Neutrophil (primary cell): Measurements from ENCODE around the gene SLC51B.

ENCODE experiments used
- H3K27ac ChIP-seq: fragments of 200-600 bp; sonication (generic); 2 replicates; pipeline ENCODE4 v1.5.1; 2016; ENCODE audit warnings: mild to moderate bottlenecking, moderate library complexity
- H3K27me3 ChIP-seq: fragments of 200-600 bp; sonication (generic); 2 replicates; pipeline ENCODE4 v1.6.0; 2016; ENCODE audit warnings: mild to moderate bottlenecking
- H3K36me3 ChIP-seq: fragments of 200-600 bp; sonication (generic); 2 replicates; pipeline ENCODE4 v1.5.1; 2017
- H3K4me1 ChIP-seq, 2 experiments: fragments of 200-600 bp in 1 of 2; sonication (generic) in 1 of 2; 1 replicate in 1 of 2; 2 replicates in 1 of 2; pipeline versions ENCODE4 v1.5.1 to v1.6.1; 2013 to 2016; ENCODE audit warnings: low read depth in 1 of 2, low read length in 1 of 2, mild to moderate bottlenecking in 1 of 2, moderate library complexity in 1 of 2; ENCODE audit not compliant: control insufficient read depth in 1 of 2, insufficient read depth in 1 of 2
- H3K4me3 ChIP-seq, 2 experiments: fragments of 200-600 bp in 1 of 2; sonication (generic) in 1 of 2; 1 replicate in 1 of 2; 2 replicates in 1 of 2; pipeline ENCODE4 v1.5.1; 2013 to 2016; ENCODE audit warnings: low read depth in 1 of 2, low read length in 1 of 2, mild to moderate bottlenecking in 1 of 2, moderate library complexity in 1 of 2
- H3K9me3 ChIP-seq: fragments of 200-600 bp; sonication (generic); 2 replicates; pipeline ENCODE4 v1.5.1; 2016
- TF ChIP-seq, protein P1 (sequence below): fragments of 200-600 bp; sonication (generic); IDR thresholded peaks from 2 replicates; pipeline ENCODE4 v1.5.1; 2016; ENCODE audit warnings: antibody characterized with exemption

The SLC51B gene

DNA sequence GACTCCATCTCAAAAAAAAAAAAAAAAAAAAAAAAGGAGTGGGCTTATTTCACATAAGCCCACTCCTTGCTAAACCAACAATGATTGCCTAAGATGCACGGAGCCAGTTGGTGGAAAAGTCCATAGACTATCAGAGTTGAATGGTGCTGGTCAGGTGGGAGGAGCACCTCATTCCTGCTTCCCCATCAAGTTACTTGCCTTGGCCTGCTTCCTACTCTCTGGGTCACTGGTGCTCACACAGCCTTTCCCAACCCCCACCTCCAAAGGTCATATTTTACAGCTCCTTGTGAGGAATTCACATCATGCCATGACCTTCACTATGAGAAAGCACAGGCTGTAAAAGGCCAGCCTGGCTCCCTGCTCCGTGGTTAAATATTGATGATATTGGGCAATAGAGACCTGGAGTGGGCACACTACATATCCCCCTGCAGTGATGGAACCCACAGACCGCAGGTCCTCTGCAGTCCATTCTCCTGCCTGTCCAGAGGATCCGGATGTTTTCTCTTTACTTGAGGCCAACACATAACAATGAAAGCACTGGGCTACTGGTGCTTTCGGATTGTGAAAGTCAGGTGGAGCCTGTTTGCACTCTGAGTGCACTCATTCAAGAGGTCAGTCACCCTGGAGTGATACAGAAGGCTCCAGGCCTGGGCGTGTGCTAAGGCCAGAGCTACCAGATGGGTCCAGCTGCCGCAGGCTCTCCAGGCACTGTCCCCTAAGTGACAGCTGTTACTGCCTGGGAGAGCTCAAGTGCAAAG lies at the start of gene SLC51B:
Gene SLC51B, plus strand, starts transcription at position 664 of the 758 bp plus-strand sequence. CDS start 4,618 bp downstream, outside the sequence.
- H3K4me3 ChIP-seq, result no peak within 1 kb of the TSS
- no peaks in the 10 kb centered on the region for H3K9me3 ChIP-seq
- H3K36me3 ChIP-seq, result no peaks in the 10 kb centered on the region
- peaks cover 10% of the 10 kb centered on the region in 2 experiments for H3K4me1 ChIP-seq
- peaks cover 19% of the 10 kb centered on the region for H3K27me3 ChIP-seq
- H3K27ac ChIP-seq, result no peak within 1 kb of the TSS
- TF ChIP-seq, protein P1, sequence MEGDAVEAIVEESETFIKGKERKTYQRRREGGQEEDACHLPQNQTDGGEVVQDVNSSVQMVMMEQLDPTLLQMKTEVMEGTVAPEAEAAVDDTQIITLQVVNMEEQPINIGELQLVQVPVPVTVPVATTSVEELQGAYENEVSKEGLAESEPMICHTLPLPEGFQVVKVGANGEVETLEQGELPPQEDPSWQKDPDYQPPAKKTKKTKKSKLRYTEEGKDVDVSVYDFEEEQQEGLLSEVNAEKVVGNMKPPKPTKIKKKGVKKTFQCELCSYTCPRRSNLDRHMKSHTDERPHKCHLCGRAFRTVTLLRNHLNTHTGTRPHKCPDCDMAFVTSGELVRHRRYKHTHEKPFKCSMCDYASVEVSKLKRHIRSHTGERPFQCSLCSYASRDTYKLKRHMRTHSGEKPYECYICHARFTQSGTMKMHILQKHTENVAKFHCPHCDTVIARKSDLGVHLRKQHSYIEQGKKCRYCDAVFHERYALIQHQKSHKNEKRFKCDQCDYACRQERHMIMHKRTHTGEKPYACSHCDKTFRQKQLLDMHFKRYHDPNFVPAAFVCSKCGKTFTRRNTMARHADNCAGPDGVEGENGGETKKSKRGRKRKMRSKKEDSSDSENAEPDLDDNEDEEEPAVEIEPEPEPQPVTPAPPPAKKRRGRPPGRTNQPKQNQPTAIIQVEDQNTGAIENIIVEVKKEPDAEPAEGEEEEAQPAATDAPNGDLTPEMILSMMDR, result no peak

DNA sequence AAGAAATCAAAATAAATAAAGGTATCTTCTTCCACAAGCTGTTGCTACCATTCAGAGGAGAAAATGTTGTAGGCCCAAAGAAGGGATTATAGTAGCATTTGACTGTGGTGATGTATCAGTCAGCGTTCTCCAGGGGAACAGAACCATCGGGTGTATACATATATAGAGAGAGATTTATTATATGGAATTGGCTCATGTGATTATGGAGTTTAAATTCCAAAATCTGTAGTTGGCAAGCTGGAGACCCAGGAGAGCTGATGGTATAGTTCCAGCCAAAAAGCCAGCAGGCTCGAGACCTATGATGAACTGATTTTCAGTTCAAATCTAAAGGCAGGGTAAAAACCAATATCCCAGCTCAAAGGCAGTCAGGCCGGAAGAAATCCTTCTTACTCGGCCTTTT lies 48.1 kb upstream of the SLC51B start:
- H3K36me3 ChIP-seq, result peaks cover 14% of the 10 kb centered on the region
- H3K9me3 ChIP-seq, result no peaks in the 10 kb centered on the region
- H3K27me3 ChIP-seq, result no peaks in the 10 kb centered on the region
- no peak overlapping the region for H3K4me3 ChIP-seq
- TF ChIP-seq, protein P1, result no peak
- H3K4me1 ChIP-seq, result no peaks in the 10 kb centered on the region
- H3K27ac ChIP-seq, result no peak overlapping the region

DNA sequence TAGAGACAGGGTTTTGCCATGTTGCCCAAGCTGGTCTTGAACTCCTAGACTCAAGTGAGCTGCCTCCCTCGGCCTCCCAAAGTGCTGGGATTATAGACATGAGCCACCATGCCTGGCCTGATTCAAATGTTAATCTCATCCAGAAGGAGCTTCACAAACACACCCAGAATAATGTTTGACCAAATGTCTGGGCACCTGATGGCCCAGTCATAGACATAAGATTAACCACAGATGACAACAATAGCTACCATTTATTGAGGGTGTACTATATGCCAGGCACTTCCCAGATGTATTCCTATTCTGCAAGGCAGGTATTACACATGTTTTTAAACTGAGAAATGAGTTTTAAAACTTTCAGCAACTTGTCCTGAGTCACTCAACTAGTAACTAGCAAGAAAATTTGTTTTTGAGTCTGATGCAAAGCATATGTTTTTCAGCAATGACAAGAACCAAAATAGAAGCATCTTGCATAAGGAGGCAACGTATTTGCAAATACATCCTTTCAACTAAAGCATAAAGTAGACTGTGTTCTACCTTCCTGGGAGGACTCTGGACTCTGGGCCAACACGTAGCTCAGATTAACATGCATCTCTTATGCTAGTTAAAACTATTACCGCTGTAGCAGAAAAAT lies 47.3 kb upstream of the SLC51B start:
- peaks cover 22% of the 10 kb centered on the region for H3K36me3 ChIP-seq
- H3K9me3 ChIP-seq, result no peaks in the 10 kb centered on the region
- no peaks in the 10 kb centered on the region for H3K4me1 ChIP-seq
- no peak overlapping the region for H3K27ac ChIP-seq
- no peaks in the 10 kb centered on the region for H3K27me3 ChIP-seq
- TF ChIP-seq, protein P1, result no peak
- no peak overlapping the region for H3K4me3 ChIP-seq

DNA sequence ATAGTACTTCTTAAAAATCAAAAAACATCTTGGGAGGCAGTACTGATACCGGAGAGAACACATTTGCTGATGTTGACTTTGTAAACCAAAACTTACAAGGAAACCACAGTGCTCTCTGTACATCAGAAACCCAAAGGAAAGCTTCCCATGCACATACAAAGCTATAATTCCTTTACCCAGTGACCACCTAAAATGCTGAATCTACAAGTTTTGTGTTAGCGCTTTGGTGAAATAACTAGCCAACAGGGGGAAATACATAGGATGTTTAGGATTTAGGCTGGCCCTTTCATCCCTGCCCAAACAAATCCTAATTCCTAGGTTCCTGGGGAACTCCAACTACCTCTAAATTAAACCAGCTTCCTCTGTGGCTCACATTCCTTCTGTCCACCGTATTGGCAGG lies 40.2 kb upstream of the SLC51B start:
- TF ChIP-seq, protein P1, result no peak
- H3K9me3 ChIP-seq, result no peaks in the 10 kb centered on the region
- H3K36me3 ChIP-seq, result peaks cover 51% of the 10 kb centered on the region
- no peaks in the 10 kb centered on the region for H3K27me3 ChIP-seq
- H3K27ac ChIP-seq, result peak overlapping the region; percentile 25
- no peak overlapping the region for H3K4me3 ChIP-seq
- peaks cover 8 to 13% of the 10 kb centered on the region in 2 experiments for H3K4me1 ChIP-seq

DNA sequence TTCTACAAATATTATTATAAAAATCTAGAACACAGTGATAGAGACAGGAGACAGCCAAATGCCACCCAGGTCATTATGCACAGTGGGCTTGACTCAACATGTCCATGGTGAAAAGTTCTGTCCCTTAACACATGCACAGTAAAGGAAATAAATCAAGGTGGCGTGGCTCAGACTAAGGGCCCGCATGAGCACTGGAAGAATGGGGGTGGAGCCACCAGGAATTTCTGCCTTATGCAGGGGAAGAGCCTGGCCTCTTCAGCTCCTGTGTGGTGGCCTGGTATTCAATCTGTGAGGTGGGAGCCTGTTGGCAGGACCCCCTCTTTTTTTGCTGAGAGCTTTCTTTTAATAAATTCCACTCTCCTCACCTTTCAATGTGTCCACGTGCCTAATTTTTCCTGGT lies 38.3 kb upstream of the SLC51B start:
- peaks cover 24 to 31% of the 10 kb centered on the region in 2 experiments for H3K4me1 ChIP-seq
- no peaks in the 10 kb centered on the region for H3K27me3 ChIP-seq
- peaks cover 39% of the 10 kb centered on the region for H3K36me3 ChIP-seq
- H3K4me3 ChIP-seq, result no peak overlapping the region
- TF ChIP-seq, protein P1, result no peak
- H3K9me3 ChIP-seq, result no peaks in the 10 kb centered on the region
- no peak overlapping the region for H3K27ac ChIP-seq
